ENCODE data around the gene FLNC. TPM values are rescaled to one million over a fixed set of nuclear protein-coding genes. Genes with fewer than 3 reads are reported as not detected.

The FLNC gene
- total RNA-seq, 1 donor from 2014 or later, result 6.7 TPM

DNA sequence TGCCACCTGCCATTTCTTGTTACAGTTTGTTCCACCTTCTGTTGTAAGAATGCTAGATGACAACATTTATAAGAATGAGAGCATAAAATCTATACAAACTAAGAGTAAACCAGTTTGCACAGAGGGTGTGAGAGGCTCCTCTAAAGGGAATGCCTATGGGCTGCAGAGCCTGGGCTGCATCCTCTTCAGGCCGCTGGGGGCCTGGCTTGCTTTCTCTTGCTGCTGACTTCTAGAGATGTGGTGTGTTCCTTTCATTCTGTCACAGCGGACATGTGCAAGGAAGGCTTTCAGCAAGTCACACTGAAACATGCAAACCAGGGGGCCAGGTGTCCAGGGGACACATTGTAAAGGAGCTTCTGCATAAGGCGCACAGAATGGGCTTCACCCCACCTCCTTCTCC lies 25.4 kb downstream of the FLNC start:
- no peak overlapping the region for H3K27ac Mint-ChIP-seq
- DNase-seq (ENCODE audit: low spot score), result no peak
- TF ChIP-seq CTCF (IDR thresholded peaks at IDR 0.05), result no peak
- TF ChIP-seq EZH2 (IDR thresholded peaks at IDR 0.05), result no peak
- TF ChIP-seq EZH2phosphoT487 (IDR thresholded peaks at IDR 0.05), result no peak
- no peak overlapping the region for H3K4me3 Mint-ChIP-seq
- H2AFZ ChIP-seq (replicated peaks), result no peak overlapping the region
- H3K27me3 ChIP-seq, result no peaks in the 10 kb centered on the region
- H4K20me1 ChIP-seq (ENCODE audit: low read depth), result no peaks in the 10 kb centered on the region
- H3K9me3 Mint-ChIP-seq, result no peaks in the 10 kb centered on the region
- no peak overlapping the region for H3K27ac ChIP-seq
- no peaks in the 10 kb centered on the region for H3K79me2 ChIP-seq (ENCODE audit: low read depth)
- no peaks in the 10 kb centered on the region for H3K36me3 ChIP-seq
- no peak overlapping the region for H3K4me2 ChIP-seq
- H3K4me1 ChIP-seq, result no peaks in the 10 kb centered on the region
- no peak overlapping the region for H3K9ac ChIP-seq
- H3K36me3 Mint-ChIP-seq, result no peaks in the 10 kb centered on the region
- H3K4me1 Mint-ChIP-seq, result peaks cover 9% of the 10 kb centered on the region
- H3K4me3 ChIP-seq, result no peak overlapping the region
- H3F3A ChIP-seq (ENCODE audit: low read depth), result no peaks in the 10 kb centered on the region
- no peaks in the 10 kb centered on the region for H3K9me3 ChIP-seq (ENCODE audit: low read depth)
- H3K27me3 Mint-ChIP-seq (ENCODE audit: insufficient read depth, low read depth), result peaks cover 12% of the 10 kb centered on the region

- DNase-seq (ENCODE audit: low spot score), result no peak
- Histone ChIP-seq H3K4me2 (no peak overlapping the region), H2AFZ (replicated peaks) (no peak overlapping the region), H3K79me2 (ENCODE audit: low read depth) (no peaks in the 10 kb centered on the region), H3K4me1 (no peaks in the 10 kb centered on the region), H3K27me3 (no peaks in the 10 kb centered on the region), H3K36me3 (no peaks in the 10 kb centered on the region), H3K4me3 (no peak overlapping the region), H3K9ac (no peak overlapping the region), H3F3A (ENCODE audit: low read depth) (no peaks in the 10 kb centered on the region), H3K9me3 (ENCODE audit: low read depth) (no peaks in the 10 kb centered on the region), H4K20me1 (ENCODE audit: low read depth) (no peaks in the 10 kb centered on the region), H3K27ac (no peak overlapping the region)
- Mint-ChIP-seq H3K27ac (no peak overlapping the region), H3K27me3 (ENCODE audit: insufficient read depth, low read depth) (peaks cover 14% of the 10 kb centered on the region), H3K4me1 (peaks cover 14% of the 10 kb centered on the region), H3K9me3 (no peaks in the 10 kb centered on the region), H3K36me3 (no peaks in the 10 kb centered on the region), H3K4me3 (no peak overlapping the region)
- no peak for TF ChIP-seq CTCF (IDR thresholded peaks at IDR 0.05)
- TF ChIP-seq EZH2 (IDR thresholded peaks at IDR 0.05), result no peak
- TF ChIP-seq EZH2phosphoT487 (IDR thresholded peaks at IDR 0.05), result no peak
Measured at GRCh38 chr7:128856001-128856718, 26.0 kb downstream of the FLNC start.

DNA sequence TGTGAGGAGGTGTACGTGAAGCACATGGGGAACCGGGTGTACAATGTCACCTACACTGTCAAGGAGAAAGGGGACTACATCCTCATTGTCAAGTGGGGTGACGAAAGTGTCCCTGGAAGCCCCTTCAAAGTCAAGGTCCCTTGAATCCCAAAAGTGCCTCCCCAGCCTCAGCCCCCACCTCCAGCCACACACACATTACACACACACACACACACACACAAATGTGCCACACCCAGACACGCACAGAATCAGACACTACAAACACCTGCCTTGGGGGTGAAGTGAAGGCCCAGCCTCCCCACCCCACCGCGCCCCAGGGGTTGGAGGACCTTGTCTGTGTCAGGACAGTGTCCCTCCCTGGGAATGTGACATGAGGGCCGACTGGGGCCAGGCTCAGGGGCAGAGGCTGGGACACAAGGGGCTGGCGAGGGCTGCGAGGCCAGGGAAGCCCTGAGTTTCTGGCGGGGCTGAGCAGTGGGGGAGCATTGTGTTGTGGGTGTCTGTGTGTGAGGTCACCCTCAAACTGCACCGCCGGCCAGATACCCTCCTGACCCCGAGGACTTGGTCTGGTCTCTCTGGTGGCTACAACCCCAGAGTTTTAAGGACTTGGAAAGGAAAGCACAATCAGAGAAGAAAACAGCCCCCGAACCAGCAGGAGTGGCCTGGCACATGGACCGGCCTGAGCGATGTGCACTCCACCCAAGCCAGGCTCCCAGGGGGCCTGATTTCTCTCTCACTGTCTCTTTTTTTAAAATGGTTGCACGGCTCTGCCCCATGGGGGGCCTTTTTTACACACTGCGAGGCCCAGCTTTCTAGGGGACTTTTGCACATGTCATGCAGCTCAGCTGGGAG lies 28.4 kb downstream of the FLNC start:
- Histone ChIP-seq H3K27me3 (no peaks in the 10 kb centered on the region), H3K9ac (no peak overlapping the region), H3K9me3 (ENCODE audit: low read depth) (no peaks in the 10 kb centered on the region), H3K4me1 (peaks cover 1% of the 10 kb centered on the region), H3F3A (ENCODE audit: low read depth) (no peaks in the 10 kb centered on the region), H3K79me2 (ENCODE audit: low read depth) (peaks cover 8% of the 10 kb centered on the region), H4K20me1 (ENCODE audit: low read depth) (peaks cover 5% of the 10 kb centered on the region), H3K27ac (no peak overlapping the region), H2AFZ (replicated peaks) (no peak overlapping the region), H3K36me3 (no peaks in the 10 kb centered on the region), H3K4me3 (no peak overlapping the region), H3K4me2 (no peak overlapping the region)
- H3K27ac Mint-ChIP-seq, result peak overlapping the region; percentile 82
- peaks cover 15% of the 10 kb centered on the region for H3K27me3 Mint-ChIP-seq (ENCODE audit: insufficient read depth, low read depth)
- H3K36me3 Mint-ChIP-seq, result no peaks in the 10 kb centered on the region
- no peaks in the 10 kb centered on the region for H3K9me3 Mint-ChIP-seq
- no peak for DNase-seq (ENCODE audit: low spot score)
- H3K4me3 Mint-ChIP-seq, result no peak overlapping the region
- no peak for TF ChIP-seq CTCF (IDR thresholded peaks at IDR 0.05)
- no peak for TF ChIP-seq EZH2phosphoT487 (IDR thresholded peaks at IDR 0.05)
- TF ChIP-seq EZH2 (IDR thresholded peaks at IDR 0.05), result no peak
- peaks cover 19% of the 10 kb centered on the region for H3K4me1 Mint-ChIP-seq
